Measurements from ENCODE around the gene ADTRP.

Gene ADTRP

GRCh38 chr6:11808054-11808453, 29.5 kb upstream of the ADTRP start:
- Histone ChIP-seq H3K23ac (ENCODE audit: low read length) (no peak overlapping the region), H2BK5ac (ENCODE audit: low read length) (no peak overlapping the region), H3K4me2 (ENCODE audit: low read length) (no peak overlapping the region), H3K56ac (ENCODE audit: low read length) (no peak overlapping the region), H2BK15ac (replicated peaks; ENCODE audit: low read depth) (no peak overlapping the region), H3K36me3 (ENCODE audit: control insufficient read depth, insufficient read depth, low read length) (no peaks in the 10 kb centered on the region), H4K5ac (ENCODE audit: low read length) (no peak overlapping the region), H3K9ac (ENCODE audit: low read length) (no peak overlapping the region), H2BK120ac (ENCODE audit: low read depth, low read length) (no peak overlapping the region), H2AK5ac (ENCODE audit: low read length) (no peak overlapping the region), H3K18ac (ENCODE audit: low read length) (no peak overlapping the region), H3K4me1 (ENCODE audit: control insufficient read depth, low read depth, low read length) (peaks cover 17% of the 10 kb centered on the region), H3K27ac (ENCODE audit: low read depth, low read length) (no peak overlapping the region), H3K4ac (ENCODE audit: low read depth, low read length) (no peak overlapping the region), H3K79me1 (ENCODE audit: low read length) (no peaks in the 10 kb centered on the region), H3K27me3 (ENCODE audit: insufficient read depth, low read length, poor library complexity) (no peaks in the 10 kb centered on the region), H3K4me3 (ENCODE audit: low read length) (no peak overlapping the region), H4K8ac (ENCODE audit: low read depth, low read length) (no peak overlapping the region), H3K79me2 (ENCODE audit: control insufficient read depth, insufficient read depth, low read length) (no peaks in the 10 kb centered on the region)
- DNase-seq, result no peak
- no CpG with 5 or more reads among the region's 8 CpGs for WGBS (ENCODE audit: extremely low coverage, insufficient coverage, low lambda C conversion rate)

- Histone ChIP-seq H3K56ac (ENCODE audit: low read length) (peak overlapping the region; percentile 30), H3K4me2 (ENCODE audit: low read length) (no peak overlapping the region), H3K27me3 (ENCODE audit: insufficient read depth, low read length, poor library complexity) (no peaks in the 10 kb centered on the region), H2BK5ac (ENCODE audit: low read length) (peak overlapping the region; percentile 13), H3K36me3 (ENCODE audit: control insufficient read depth, insufficient read depth, low read length) (no peaks in the 10 kb centered on the region), H4K8ac (ENCODE audit: low read depth, low read length) (no peak overlapping the region), H4K5ac (ENCODE audit: low read length) (no peak overlapping the region), H3K4me3 (ENCODE audit: low read length) (no peak overlapping the region), H2AK5ac (ENCODE audit: low read length) (peak overlapping the region; percentile 37), H3K23ac (ENCODE audit: low read length) (no peak overlapping the region), H3K4ac (ENCODE audit: low read depth, low read length) (no peak overlapping the region), H3K18ac (ENCODE audit: low read length) (no peak overlapping the region), H3K9ac (ENCODE audit: low read length) (no peak overlapping the region), H2BK120ac (ENCODE audit: low read depth, low read length) (no peak overlapping the region), H3K4me1 (ENCODE audit: control insufficient read depth, low read depth, low read length) (peaks cover 17% of the 10 kb centered on the region), H2BK15ac (replicated peaks; ENCODE audit: low read depth) (no peak overlapping the region), H3K79me2 (ENCODE audit: control insufficient read depth, insufficient read depth, low read length) (no peaks in the 10 kb centered on the region), H3K79me1 (ENCODE audit: low read length) (no peaks in the 10 kb centered on the region), H3K27ac (ENCODE audit: low read depth, low read length) (no peak overlapping the region)
- DNase-seq, result peak; percentile 67
- no CpG with 5 or more reads among the region's 15 CpGs for WGBS (ENCODE audit: extremely low coverage, insufficient coverage, low lambda C conversion rate)
These were observed 28.1 kb upstream of the ADTRP start for GRCh38 chr6:11806561-11807317.

GRCh38 chr6:11805259-11806053, 26.9 kb upstream of the ADTRP start:
- Histone ChIP-seq H3K36me3 (ENCODE audit: control insufficient read depth, insufficient read depth, low read length) (no peaks in the 10 kb centered on the region), H2BK15ac (replicated peaks; ENCODE audit: low read depth) (no peak overlapping the region), H3K4ac (ENCODE audit: low read depth, low read length) (peak overlapping the region; percentile 5), H3K27ac (ENCODE audit: low read depth, low read length) (no peak overlapping the region), H3K4me2 (ENCODE audit: low read length) (no peak overlapping the region), H3K4me1 (ENCODE audit: control insufficient read depth, low read depth, low read length) (peaks cover 17% of the 10 kb centered on the region), H3K9ac (ENCODE audit: low read length) (no peak overlapping the region), H2BK120ac (ENCODE audit: low read depth, low read length) (no peak overlapping the region), H3K56ac (ENCODE audit: low read length) (peak overlapping the region; percentile 72), H3K4me3 (ENCODE audit: low read length) (no peak overlapping the region), H4K8ac (ENCODE audit: low read depth, low read length) (no peak overlapping the region), H3K79me1 (ENCODE audit: low read length) (no peaks in the 10 kb centered on the region), H3K23ac (ENCODE audit: low read length) (no peak overlapping the region), H4K5ac (ENCODE audit: low read length) (no peak overlapping the region), H3K79me2 (ENCODE audit: control insufficient read depth, insufficient read depth, low read length) (no peaks in the 10 kb centered on the region), H3K27me3 (ENCODE audit: insufficient read depth, low read length, poor library complexity) (no peaks in the 10 kb centered on the region), H2BK5ac (ENCODE audit: low read length) (peak overlapping the region; percentile 71), H3K18ac (ENCODE audit: low read length) (no peak overlapping the region), H2AK5ac (ENCODE audit: low read length) (no peak overlapping the region)
- no CpG with 5 or more reads among the region's 13 CpGs for WGBS (ENCODE audit: extremely low coverage, insufficient coverage, low lambda C conversion rate)
- DNase-seq, result peak; percentile 93

- Histone ChIP-seq H3K36me3 (ENCODE audit: control insufficient read depth, insufficient read depth, low read length) (no peaks in the 10 kb centered on the region), H2BK120ac (ENCODE audit: low read depth, low read length) (no peak overlapping the region), H3K4me1 (ENCODE audit: control insufficient read depth, low read depth, low read length) (peaks cover 17% of the 10 kb centered on the region), H3K9ac (ENCODE audit: low read length) (no peak overlapping the region), H2BK15ac (replicated peaks; ENCODE audit: low read depth) (no peak overlapping the region), H4K5ac (ENCODE audit: low read length) (no peak overlapping the region), H2BK5ac (ENCODE audit: low read length) (peak overlapping the region; percentile 3), H3K4me3 (ENCODE audit: low read length) (no peak overlapping the region), H3K18ac (ENCODE audit: low read length) (peak overlapping the region; percentile 57), H3K23ac (ENCODE audit: low read length) (no peak overlapping the region), H3K4ac (ENCODE audit: low read depth, low read length) (no peak overlapping the region), H3K56ac (ENCODE audit: low read length) (peak overlapping the region; percentile 1), H3K79me1 (ENCODE audit: low read length) (no peaks in the 10 kb centered on the region), H4K8ac (ENCODE audit: low read depth, low read length) (no peak overlapping the region), H2AK5ac (ENCODE audit: low read length) (no peak overlapping the region), H3K27ac (ENCODE audit: low read depth, low read length) (peak overlapping the region; percentile 29), H3K4me2 (ENCODE audit: low read length) (no peak overlapping the region), H3K27me3 (ENCODE audit: insufficient read depth, low read length, poor library complexity) (no peaks in the 10 kb centered on the region), H3K79me2 (ENCODE audit: control insufficient read depth, insufficient read depth, low read length) (no peaks in the 10 kb centered on the region)
- peak; percentile 86 for DNase-seq
- no CpG with 5 or more reads among the region's 3 CpGs for WGBS (ENCODE audit: extremely low coverage, insufficient coverage, low lambda C conversion rate)
These were observed 26.1 kb upstream of the ADTRP start for GRCh38 chr6:11804701-11805100.

- H2BK5ac ChIP-seq (ENCODE audit: low read length), result peak overlapping the region; percentile 3
- peak overlapping the region; percentile 84 for H3K4ac ChIP-seq (ENCODE audit: low read depth, low read length)
- no peaks in the 10 kb centered on the region for H3K36me3 ChIP-seq (ENCODE audit: control insufficient read depth, insufficient read depth, low read length)
- no peak overlapping the region for H4K5ac ChIP-seq (ENCODE audit: low read length)
- H3K23ac ChIP-seq (ENCODE audit: low read length), result no peak overlapping the region
- H3K79me1 ChIP-seq (ENCODE audit: low read length), result no peaks in the 10 kb centered on the region
- H3K27me3 ChIP-seq (ENCODE audit: insufficient read depth, low read length, poor library complexity), result no peaks in the 10 kb centered on the region
- peak overlapping the region; percentile 57 for H3K18ac ChIP-seq (ENCODE audit: low read length)
- H2AK5ac ChIP-seq (ENCODE audit: low read length), result no peak overlapping the region
- H3K9ac ChIP-seq (ENCODE audit: low read length), result no peak overlapping the region
- H2BK15ac ChIP-seq (replicated peaks; ENCODE audit: low read depth), result no peak overlapping the region
- H3K4me3 ChIP-seq (ENCODE audit: low read length), result no peak overlapping the region
- DNase-seq, result no peak
- no peaks in the 10 kb centered on the region for H3K79me2 ChIP-seq (ENCODE audit: control insufficient read depth, insufficient read depth, low read length)
- H3K27ac ChIP-seq (ENCODE audit: low read depth, low read length), result peak overlapping the region; percentile 29
- H3K4me1 ChIP-seq (ENCODE audit: control insufficient read depth, low read depth, low read length), result peaks cover 17% of the 10 kb centered on the region
- peak overlapping the region; percentile 1 for H3K56ac ChIP-seq (ENCODE audit: low read length)
- no CpG with 5 or more reads among the region's 6 CpGs for WGBS (ENCODE audit: extremely low coverage, insufficient coverage, low lambda C conversion rate)
- H4K8ac ChIP-seq (ENCODE audit: low read depth, low read length), result peak overlapping the region; percentile 77
- no peak overlapping the region for H3K4me2 ChIP-seq (ENCODE audit: low read length)
- H2BK120ac ChIP-seq (ENCODE audit: low read depth, low read length), result peak overlapping the region; percentile 49
These were observed 25.5 kb upstream of the ADTRP start for GRCh38 chr6:11804135-11804534.

Data from mesendoderm (in vitro differentiated cells).